Tibial nerve (tissue), 4 donors: ENCODE measurements around the gene PREPL. TPM values are rescaled to one million over a fixed set of nuclear protein-coding genes. Genes with fewer than 3 reads are reported as not detected.

Experiments
- DNase-seq, 2 donors: peaks; one replicate each; pipeline ENCODE4 v3.0.0-alpha.2; 2019; ENCODE audit warnings: low spot score in 2 of 2
- H3K27ac ChIP-seq, 4 donors: fragments of 200-600 bp; sonication (generic) in 3 of 4; one replicate each; pipeline ENCODE4 v1.5.1; 2017 to 2019; ENCODE audit warnings: mild to moderate bottlenecking in 1 of 4
- H3K27me3 ChIP-seq, 2 donors: fragments of 200-600 bp; sonication (generic) in 1 of 2; one replicate each; pipeline versions ENCODE4 v1.5.1 to v1.6.0; 2017 to 2019
- H3K36me3 ChIP-seq, 3 donors: fragments of 200-600 bp; sonication (generic); one replicate each; pipeline ENCODE4 v1.5.1; 2018 to 2019
- H3K4me1 ChIP-seq, 4 donors: fragments of 200-600 bp; sonication (generic) in 3 of 4; one replicate each; pipeline ENCODE4 v1.5.1; 2017 to 2019
- H3K4me3 ChIP-seq, 4 donors: fragments of 200-600 bp; sonication (generic) in 3 of 4; one replicate each; pipeline ENCODE4 v1.5.1; 2017 to 2019; ENCODE audit warnings: mild to moderate bottlenecking in 1 of 4, moderate library complexity in 1 of 4
- H3K9me3 ChIP-seq, 4 donors: fragments of 200-600 bp; sonication (generic) in 3 of 4; one replicate each; pipeline ENCODE4 v1.5.1; 2017 to 2019
- EP300 ChIP-seq, 2 donors: sonication (generic); formaldehyde crosslinking; IDR thresholded peaks; one replicate each; pipeline ENCODE4 v1.6.1; 2017; ENCODE audit warnings: antibody characterized with exemption in 2 of 2, mild to moderate bottlenecking in 1 of 2
- POLR2A ChIP-seq, 2 donors: fragments of 450-650 bp; IDR thresholded peaks; one replicate each; pipeline ENCODE4 v1.6.1; 2017; ENCODE audit warnings: antibody characterized with exemption in 2 of 2, mild to moderate bottlenecking in 2 of 2, moderate library complexity in 2 of 2
- WGBS, 2 donors: methylation state at CpG; one replicate each; pipeline ENCODE4 v1.1.5; 2018; 5-methylcytosine and 5-hydroxymethylcytosine counted together
- total RNA-seq, 4 donors: library from RNA; depleted of rRNA; stranded (reverse); fragments of >200 nt; gene quantifications; one replicate each; pipeline ENCODE4 v1.1.0, GENCODE V29; 2016
- TF ChIP-seq, protein P1 (sequence below), 5 experiments: fragments of 200-600 bp in 3 of 5; fragments of 450-650 bp in 2 of 5; sonication (generic) in 3 of 5; IDR thresholded peaks; one replicate each; pipeline ENCODE4 v1.5.1; 2016 to 2019; ENCODE audit warnings: antibody characterized with exemption in 5 of 5, mild to moderate bottlenecking in 3 of 5, moderate library complexity in 2 of 5

Gene PREPL
- total RNA-seq, 4 donors from 2014 or later: 33.0 to 69.5 (median 60.2) TPM

DNA sequence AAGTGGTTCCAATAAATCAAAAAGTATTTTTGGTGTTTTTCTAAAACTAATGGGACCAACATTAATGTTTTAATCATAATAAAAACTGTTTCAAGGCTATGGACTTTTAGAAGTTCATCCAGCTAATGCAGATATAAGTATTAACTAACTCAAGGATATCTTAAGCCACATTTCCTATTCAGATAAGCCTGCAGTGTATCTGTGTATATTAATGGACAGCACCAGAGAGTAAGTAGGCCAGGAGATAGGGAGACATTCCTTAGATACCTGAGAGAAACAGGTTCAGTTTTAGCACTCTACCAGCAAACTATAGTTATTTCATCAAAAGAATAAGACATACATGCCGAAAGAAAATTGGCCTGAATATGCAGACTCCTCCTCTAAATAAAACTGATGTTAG lies 27.3 kb downstream of the PREPL start:
- TF ChIP-seq EP300 (IDR thresholded peaks at IDR 0.05): no peak
- TF ChIP-seq, protein P1, sequence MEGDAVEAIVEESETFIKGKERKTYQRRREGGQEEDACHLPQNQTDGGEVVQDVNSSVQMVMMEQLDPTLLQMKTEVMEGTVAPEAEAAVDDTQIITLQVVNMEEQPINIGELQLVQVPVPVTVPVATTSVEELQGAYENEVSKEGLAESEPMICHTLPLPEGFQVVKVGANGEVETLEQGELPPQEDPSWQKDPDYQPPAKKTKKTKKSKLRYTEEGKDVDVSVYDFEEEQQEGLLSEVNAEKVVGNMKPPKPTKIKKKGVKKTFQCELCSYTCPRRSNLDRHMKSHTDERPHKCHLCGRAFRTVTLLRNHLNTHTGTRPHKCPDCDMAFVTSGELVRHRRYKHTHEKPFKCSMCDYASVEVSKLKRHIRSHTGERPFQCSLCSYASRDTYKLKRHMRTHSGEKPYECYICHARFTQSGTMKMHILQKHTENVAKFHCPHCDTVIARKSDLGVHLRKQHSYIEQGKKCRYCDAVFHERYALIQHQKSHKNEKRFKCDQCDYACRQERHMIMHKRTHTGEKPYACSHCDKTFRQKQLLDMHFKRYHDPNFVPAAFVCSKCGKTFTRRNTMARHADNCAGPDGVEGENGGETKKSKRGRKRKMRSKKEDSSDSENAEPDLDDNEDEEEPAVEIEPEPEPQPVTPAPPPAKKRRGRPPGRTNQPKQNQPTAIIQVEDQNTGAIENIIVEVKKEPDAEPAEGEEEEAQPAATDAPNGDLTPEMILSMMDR (IDR thresholded peaks at IDR 0.05): no peak
- TF ChIP-seq POLR2A (IDR thresholded peaks at IDR 0.05): no peak
- no peak for DNase-seq
- 95 to 100% methylated on average over 1 of the region's 1 CpG for WGBS, 2 donors
- no peaks in the 10 kb centered on the region for H3K27me3 ChIP-seq
- no peak overlapping the region for H3K4me3 ChIP-seq
- H3K4me1 ChIP-seq: no peaks in the 10 kb centered on the region
- H3K36me3 ChIP-seq: peaks cover 0 to 77% (median 0%) of the 10 kb centered on the region in 3 donors
- H3K9me3 ChIP-seq: no peaks in the 10 kb centered on the region
- H3K27ac ChIP-seq: no peak overlapping the region

DNA sequence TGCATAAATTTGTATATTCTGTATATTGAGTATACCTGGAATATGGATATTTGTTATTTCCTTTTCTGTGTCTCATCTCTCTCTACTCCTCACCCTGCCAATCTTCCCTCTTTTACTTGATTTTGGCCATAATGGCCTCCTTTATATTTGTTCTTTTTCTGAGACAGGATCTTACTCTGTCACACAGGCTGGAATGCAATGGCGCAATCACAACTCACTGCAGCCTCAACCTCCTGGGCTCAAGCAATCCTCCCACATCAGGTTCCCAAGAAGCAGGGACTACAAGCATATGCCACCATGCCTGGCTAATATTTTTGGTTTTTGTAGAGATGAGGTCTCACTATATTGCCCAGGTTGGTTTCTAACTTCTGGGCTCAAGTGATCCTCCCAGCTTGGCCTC lies 30.5 kb downstream of the PREPL start:
- H3K27me3 ChIP-seq: no peaks in the 10 kb centered on the region
- H3K4me1 ChIP-seq: no peaks in the 10 kb centered on the region
- no peaks in the 10 kb centered on the region for H3K9me3 ChIP-seq
- H3K36me3 ChIP-seq: peaks cover 5 to 77% (median 10%) of the 10 kb centered on the region in 3 donors
- TF ChIP-seq, protein P1 (IDR thresholded peaks at IDR 0.05): no peak
- TF ChIP-seq EP300 (IDR thresholded peaks at IDR 0.05): no peak
- no peak for TF ChIP-seq POLR2A (IDR thresholded peaks at IDR 0.05)
- 96 to 100% methylated on average over 1 of the region's 1 CpG for WGBS, 2 donors
- H3K4me3 ChIP-seq: no peak overlapping the region
- DNase-seq: no peak
- H3K27ac ChIP-seq: no peak overlapping the region

DNA sequence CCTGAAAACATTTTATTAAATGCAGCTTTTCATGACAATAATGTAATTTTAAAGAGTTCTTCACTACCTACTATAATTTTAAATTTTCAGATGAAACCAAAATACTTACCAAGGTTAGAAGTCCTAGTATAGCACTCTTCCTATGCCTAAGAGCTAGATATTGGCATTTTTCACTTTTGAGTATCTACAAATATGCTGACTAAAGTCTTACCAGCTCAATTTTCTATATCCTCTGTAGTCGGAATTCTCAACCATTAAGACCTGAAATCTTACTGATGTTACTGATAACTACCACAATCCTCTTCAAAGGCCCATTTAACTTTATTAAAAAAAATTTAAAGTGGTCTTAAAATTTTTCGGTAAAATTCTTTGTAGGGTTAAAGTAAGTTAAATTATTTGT lies 32.0 kb downstream of the PREPL start:
- Histone ChIP-seq H3K4me3 (no peak overlapping the region), H3K9me3 (no peaks in the 10 kb centered on the region), H3K27me3 (no peaks in the 10 kb centered on the region), H3K36me3 (peaks cover 5 to 83% (median 10%) of the 10 kb centered on the region in 3 donors), H3K27ac (no peak overlapping the region), H3K4me1 (peaks cover 0 to 4% (median 0%) of the 10 kb centered on the region in 4 donors)
- DNase-seq: no peak
- no peak for TF ChIP-seq EP300 (IDR thresholded peaks at IDR 0.05)
- TF ChIP-seq, protein P1 (IDR thresholded peaks at IDR 0.05): no peak
- no peak for TF ChIP-seq POLR2A (IDR thresholded peaks at IDR 0.05)
- WGBS, 2 donors: 91 to 92% methylated on average over 2 of the region's 2 CpGs

DNA sequence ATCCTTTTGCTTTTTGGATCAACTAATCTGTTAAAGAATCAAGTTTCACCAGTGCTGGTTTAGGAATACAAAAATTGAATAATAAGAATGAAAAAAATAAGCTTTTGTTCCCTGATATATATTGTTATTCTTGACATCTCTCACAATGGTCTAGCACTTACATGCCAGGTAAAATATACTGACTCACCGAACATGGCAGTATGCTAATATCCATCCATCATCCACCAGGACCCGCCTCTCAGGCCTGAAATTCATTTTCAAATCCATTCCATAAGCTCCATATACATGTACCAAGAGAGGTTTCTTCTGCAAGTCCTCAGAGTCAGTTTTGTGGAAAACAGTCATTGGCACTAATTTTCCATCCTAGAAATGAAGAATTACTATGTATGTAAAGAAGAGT lies 32.5 kb downstream of the PREPL start:
- no peak for DNase-seq
- Histone ChIP-seq H3K36me3 (peaks cover 5 to 88% (median 10%) of the 10 kb centered on the region in 3 donors), H3K4me3 (no peak overlapping the region), H3K9me3 (no peaks in the 10 kb centered on the region), H3K4me1 (peaks cover 0 to 4% (median 0%) of the 10 kb centered on the region in 4 donors), H3K27me3 (no peaks in the 10 kb centered on the region), H3K27ac (no peak overlapping the region)
- 87 to 91% methylated on average over 2 of the region's 2 CpGs for WGBS, 2 donors
- TF ChIP-seq, protein P1 (IDR thresholded peaks at IDR 0.05): no peak
- TF ChIP-seq EP300 (IDR thresholded peaks at IDR 0.05): no peak
- TF ChIP-seq POLR2A (IDR thresholded peaks at IDR 0.05): no peak

DNA sequence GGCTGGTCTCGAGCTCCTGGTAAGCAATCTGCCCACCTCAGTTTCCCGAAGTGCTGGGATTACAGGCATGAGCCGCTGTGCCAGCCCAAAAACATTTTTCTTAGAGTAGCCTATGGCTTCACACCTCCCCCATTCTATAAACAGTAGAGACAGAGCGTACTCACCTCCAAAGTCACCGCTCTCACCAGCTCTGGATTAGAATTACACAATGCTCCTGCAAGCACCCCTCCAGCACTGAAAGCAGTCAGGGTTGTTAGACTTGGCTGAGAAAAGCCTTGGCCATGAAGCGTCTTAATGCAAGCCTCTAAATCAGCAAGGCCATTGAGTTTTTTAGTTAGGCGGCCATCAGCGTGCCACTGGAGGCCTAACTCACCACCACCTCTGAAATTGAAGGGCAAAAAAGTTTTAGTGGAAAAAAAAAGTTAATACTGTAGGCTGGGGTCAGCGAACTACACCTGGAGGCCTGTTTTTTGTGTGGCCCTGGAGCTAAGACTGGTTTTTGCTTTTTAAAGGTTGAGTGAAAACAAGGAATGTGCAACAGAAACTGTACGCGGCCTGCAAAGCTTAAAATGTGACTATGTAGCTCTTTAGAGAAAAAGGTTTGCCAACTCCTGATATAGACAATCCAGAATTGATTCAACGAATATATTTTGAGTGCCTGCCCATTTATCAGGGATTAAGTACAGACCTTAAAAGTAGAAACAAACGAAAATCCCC lies 34.6 kb downstream of the PREPL start:
- H3K9me3 ChIP-seq: no peaks in the 10 kb centered on the region
- TF ChIP-seq EP300 (IDR thresholded peaks at IDR 0.05) (no peak), POLR2A (IDR thresholded peaks at IDR 0.05) (no peak)
- TF ChIP-seq, protein P1 (IDR thresholded peaks at IDR 0.05): no peak
- no peak overlapping the region for H3K27ac ChIP-seq
- 88% methylated on average over 13 of the region's 13 CpGs for WGBS, 2 donors
- peaks cover 8 to 93% (median 14%) of the 10 kb centered on the region in 3 donors for H3K36me3 ChIP-seq
- peaks cover 0 to 4% (median 0%) of the 10 kb centered on the region in 4 donors for H3K4me1 ChIP-seq
- no peak overlapping the region for H3K4me3 ChIP-seq
- no peaks in the 10 kb centered on the region for H3K27me3 ChIP-seq
- no peak for DNase-seq
